ENCODE results near the gene RABL6. TPM values are rescaled to one million over a fixed set of nuclear protein-coding genes. Genes with fewer than 3 reads are reported as not detected.
A peak's percentile ranks its signal among the peaks of the same experiment; 100 is the strongest.
"Not testable (repeated sequence)": the region's sequence is repeated elsewhere in the genome, so short reads cannot be mapped to it uniquely, and the experiment has no call there.

RABL6 gene
- total RNA-seq, 1 donor from 2014 or later: 43.8 TPM

GRCh38 chr9:136820971-136821825 is 13.4 kb downstream of the RABL6 start:
- peak; percentile 43 to 53 for DNase-seq (ENCODE audit: low read depth in 2 of 2)

- DNase-seq (ENCODE audit: low read depth in 2 of 2): no peak
Observed at GRCh38 chr9:136821826-136822544, 14.2 kb downstream of the RABL6 start.

- DNase-seq (ENCODE audit: low read depth in 2 of 2): no peak
Observed at GRCh38 chr9:136823136-136824046, 15.6 kb downstream of the RABL6 start.

GRCh38 chr9:136824496-136825225 is 16.9 kb downstream of the RABL6 start:
- no peak for DNase-seq (ENCODE audit: low read depth in 2 of 2)

GRCh38 chr9:136825295-136826187 is 17.8 kb downstream of the RABL6 start:
- DNase-seq (ENCODE audit: low read depth in 2 of 2): no peak

GRCh38 chr9:136826188-136826541 is 18.4 kb downstream of the RABL6 start:
- no peak for DNase-seq (ENCODE audit: low read depth in 2 of 2)

- DNase-seq (ENCODE audit: low read depth in 2 of 2): no peak
Observed at GRCh38 chr9:136826703-136827582, 19.2 kb downstream of the RABL6 start.

GRCh38 chr9:136827794-136828473 is 20.2 kb downstream of the RABL6 start:
- no peak for DNase-seq (ENCODE audit: low read depth in 2 of 2)

GRCh38 chr9:136828474-136829140 is 20.9 kb downstream of the RABL6 start:
- DNase-seq (ENCODE audit: low read depth in 2 of 2): no peak

GRCh38 chr9:136829412-136829811 is 21.7 kb downstream of the RABL6 start:
- no peak for DNase-seq (ENCODE audit: low read depth in 2 of 2)

GRCh38 chr9:136829981-136830885 is 22.5 kb downstream of the RABL6 start:
- DNase-seq (ENCODE audit: low read depth in 2 of 2): no peak

GRCh38 chr9:136831002-136831719 is 23.4 kb downstream of the RABL6 start:
- DNase-seq (ENCODE audit: low read depth in 2 of 2): no peak

GRCh38 chr9:136831720-136832104 is 24.0 kb downstream of the RABL6 start:
- DNase-seq (ENCODE audit: low read depth in 2 of 2): no peak

GRCh38 chr9:136832581-136832980 is 24.8 kb downstream of the RABL6 start:
- DNase-seq (ENCODE audit: low read depth in 2 of 2): no peak

GRCh38 chr9:136833381-136834048 is 25.8 kb downstream of the RABL6 start:
- DNase-seq (ENCODE audit: low read depth in 2 of 2): not testable (repeated sequence)

All from lung microvascular endothelial cell (primary cell).